NCI-H2081 treated with DMSO at 0.1 percent for 48 hours (cell line): ENCODE data around the gene CTNNBL1.

Experiments used
- DNase-seq: peaks from one replicate; lab custom pipeline; 2025; lab: John Stamatoyannopoulos, UW

Gene CTNNBL1

DNA sequence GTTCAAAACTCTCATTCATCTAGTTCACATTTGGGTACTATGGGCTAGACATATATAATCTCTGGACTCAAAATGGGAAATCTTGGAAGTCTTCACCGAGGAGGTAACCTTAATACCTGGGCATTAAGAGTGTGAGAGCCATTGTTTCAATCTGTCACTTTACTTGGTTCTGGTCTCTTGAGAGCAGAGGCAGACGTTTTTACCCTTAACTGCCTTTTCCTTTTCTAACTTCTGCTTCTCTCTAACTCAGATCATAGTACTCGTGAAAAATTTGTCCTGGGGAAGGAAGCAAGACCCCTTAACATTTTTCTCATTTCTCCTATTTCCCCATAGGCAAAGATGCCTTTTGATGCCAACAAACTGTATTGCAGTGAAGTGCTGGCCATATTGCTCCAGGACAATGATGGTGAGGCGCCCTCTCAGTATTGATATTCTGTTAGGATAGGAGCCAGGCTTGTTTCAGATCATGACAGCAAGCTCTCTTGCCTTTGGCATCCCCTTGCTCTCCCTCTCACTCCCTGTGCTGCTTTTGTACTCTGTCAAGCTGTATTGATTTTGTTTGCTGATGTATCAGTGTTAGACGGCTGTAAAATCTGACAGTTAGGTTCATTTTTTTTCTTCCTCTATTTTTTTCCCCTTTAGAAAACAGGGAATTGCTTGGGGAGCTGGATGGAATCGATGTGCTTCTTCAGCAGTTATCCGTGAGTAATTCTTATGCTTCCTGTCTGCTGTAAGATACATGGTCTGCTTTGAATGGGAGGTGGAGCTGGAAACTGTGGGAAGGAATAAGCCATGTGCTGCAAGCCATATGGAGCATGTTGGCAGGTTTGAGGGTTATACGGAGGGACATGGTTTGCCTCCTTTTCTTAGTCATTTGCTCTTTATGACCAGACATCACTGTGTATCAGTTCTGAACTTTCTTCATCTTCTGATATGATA lies 83.5 kb downstream of the CTNNBL1 start:
- no peak for DNase-seq

DNA sequence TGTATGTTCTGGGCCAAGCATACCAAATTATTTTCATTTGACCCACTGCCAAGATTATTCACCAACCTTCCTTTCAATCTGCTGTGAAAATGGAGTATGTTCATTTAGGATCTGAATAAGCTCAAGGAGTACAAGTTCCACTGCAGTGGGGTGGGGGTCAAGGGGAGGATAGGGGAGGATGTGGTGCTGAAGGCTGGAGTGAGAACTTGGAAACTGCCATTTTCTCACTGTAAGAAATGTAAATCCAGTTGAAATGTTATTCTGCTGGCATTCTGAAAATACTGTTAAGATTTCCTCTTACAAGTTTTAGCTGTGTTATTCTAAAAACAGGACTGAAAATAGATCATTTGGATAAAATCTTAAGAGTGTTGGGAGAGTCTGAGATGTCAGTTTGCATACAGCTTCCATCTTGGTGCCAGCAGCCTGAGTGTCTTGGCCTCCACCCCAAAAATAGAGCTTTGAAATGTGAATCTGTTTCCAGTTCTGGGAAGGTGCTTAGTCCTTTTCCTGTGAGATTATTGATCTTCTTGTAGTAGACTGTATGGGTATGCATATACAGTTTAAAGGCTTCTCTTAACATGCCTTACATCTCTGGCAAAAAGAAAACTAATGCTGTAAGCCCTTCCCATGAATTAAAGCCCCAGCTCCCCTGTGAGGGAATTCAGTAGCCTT lies 84.3 kb downstream of the CTNNBL1 start:
- no peak for DNase-seq

DNA sequence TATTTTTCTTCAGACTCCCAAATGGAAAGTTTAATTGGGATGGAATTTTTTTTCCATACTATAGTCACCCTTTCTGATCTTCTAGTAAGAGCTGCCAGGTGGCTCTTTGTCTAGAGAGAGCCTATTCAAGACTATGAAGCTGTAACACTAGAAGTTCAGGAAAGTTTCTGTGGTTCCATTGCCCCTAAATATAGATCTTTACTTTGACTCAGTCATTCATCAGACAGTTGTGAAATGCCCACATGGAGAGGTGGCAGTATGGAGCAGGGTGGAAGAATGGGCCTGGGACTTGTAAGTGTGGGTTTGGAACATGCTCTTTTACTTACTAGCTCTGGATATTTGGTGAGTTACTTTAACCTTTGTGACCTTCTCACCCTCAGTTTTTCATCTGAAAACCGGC lies 87.8 kb downstream of the CTNNBL1 start:
- no peak for DNase-seq

DNA sequence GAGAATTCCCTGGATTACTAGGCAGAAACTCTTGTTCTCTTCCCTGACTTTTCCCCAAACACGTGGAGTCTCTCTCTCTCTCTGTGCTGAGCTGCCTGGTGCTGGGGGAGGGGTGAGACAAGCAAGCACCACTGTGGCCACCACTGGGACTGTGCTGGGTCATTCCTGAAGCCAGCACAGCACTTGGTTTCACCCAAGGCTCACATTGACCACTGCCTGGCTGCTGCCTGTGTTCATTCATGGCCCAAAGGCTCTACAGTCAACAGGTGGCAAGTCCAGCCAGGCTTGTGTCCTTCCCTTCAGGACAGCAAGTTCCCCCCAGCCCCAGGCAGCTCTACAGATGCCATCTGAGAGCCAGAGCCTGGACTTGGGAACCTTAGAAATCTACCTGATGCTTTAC lies 92.2 kb downstream of the CTNNBL1 start:
- DNase-seq = no peak

DNA sequence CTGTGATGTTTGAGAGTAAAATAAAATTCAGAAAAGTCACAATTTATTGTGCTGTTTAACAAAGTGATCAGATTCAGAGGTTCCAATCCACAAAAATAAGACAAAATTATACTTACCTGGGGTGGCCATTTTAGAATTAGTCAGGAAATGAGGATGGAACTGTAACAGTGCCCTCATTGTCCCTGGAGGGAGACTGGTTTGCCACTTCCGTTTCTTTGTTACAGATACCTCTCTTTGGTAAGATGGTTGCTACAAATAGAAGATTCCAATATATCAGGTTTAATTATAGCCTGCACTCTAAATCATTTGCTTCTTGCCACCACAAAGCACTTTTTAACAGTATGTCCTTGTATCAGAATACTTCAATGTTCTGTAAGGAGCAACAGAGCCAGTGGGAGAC lies 95.6 kb downstream of the CTNNBL1 start:
- DNase-seq = no peak

DNA sequence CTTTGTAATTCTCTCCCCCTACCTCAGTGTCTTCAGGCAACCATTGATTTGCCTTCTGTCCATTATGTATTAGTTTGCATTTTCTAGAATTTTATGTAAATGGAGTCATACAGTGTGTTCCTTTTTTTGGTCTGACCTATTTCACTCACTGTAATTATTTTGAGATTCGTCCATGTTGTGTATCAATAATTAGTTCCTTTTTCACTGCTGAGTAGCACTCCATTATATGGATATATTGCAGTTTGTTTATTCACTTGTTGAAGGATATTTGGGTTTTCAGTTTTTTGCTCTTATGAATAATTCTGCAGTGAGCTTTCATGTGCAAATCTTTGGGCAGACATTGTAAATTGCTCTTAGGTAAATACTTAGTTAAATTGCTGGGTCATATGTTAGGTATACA lies 97.1 kb downstream of the CTNNBL1 start:
- no peak for DNase-seq

DNA sequence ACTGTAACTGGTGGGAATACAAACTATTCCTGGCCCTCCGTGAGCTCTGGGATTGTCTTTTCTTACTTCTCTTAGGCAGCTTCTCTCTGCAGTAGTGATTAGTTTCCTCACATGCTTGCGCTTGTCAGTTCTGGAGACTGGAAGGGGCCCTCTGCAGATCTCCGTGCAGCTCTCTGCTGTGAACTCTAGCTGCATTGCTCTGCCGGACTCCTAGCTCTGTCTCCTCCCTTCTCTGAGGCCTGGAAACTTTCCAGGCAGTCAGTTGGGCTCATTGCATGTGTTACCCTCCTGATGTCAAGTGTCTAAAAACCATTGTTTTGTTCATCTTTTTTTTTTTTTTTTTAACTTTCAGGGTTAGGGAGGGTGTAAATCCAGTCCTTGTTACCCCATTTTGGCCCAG lies 102.3 kb downstream of the CTNNBL1 start:
- DNase-seq = no peak

DNA sequence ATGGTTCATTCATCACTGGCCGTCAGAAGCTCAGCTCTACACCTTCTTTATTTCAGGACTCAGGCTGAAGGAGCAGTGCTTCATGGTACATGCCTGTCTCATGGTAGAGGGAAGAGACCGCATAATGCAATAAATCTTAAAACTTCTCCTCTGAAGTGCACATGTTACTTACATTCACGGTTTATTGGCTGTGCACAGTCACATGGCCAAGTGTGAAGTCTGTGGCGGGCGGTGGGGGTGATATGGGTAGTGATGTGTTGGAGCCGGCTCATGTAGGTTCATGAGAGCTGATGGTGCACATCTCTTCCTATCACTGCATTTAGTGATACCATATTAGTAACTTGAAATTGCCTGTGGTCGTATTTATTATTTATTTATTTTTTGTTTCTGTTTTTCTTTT lies 102.9 kb downstream of the CTNNBL1 start:
- DNase-seq = no peak

DNA sequence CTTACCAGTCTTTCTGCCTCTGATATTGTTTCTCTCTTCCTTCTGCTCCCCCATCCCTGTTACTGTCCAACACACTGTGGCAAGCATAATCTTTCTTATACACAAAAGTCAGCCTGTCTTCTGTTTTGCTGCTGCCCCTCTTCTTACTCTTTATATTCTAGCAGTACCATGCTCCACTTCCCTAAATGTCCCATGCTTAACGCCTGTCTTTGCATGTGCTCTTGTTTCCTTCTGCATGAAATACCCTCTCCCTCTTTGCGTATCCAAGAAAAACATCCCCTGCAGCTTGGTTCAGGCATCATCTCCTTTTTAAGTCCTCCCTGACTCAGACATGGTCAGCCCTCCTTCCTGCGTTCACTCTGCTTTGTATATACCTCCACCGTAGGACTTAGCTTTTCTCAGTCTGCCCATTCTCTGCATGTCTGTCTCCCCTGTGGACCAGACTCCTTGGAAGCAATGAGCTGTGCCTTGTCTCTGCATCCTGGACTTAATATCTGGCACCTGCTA lies 103.9 kb downstream of the CTNNBL1 start:
- no peak for DNase-seq

DNA sequence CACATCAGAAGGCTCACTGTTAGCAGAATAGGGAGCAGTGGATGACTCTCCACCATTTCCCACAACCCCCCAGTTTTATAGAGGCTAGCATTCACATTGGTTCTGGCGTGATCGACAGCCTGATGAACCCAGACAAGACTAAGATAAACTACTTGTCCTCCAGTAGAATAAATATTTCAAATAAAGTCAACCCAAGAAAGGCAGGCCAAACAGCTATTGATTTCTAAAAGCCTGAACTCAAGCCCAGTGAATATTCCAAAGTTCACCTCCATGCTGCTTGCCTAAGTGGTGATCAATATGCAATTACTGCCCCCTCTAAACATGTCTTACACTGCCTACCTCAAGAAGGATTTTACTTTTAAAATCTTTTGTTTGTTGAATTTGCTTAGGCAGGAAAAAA lies 104.5 kb downstream of the CTNNBL1 start:
- DNase-seq = no peak

DNA sequence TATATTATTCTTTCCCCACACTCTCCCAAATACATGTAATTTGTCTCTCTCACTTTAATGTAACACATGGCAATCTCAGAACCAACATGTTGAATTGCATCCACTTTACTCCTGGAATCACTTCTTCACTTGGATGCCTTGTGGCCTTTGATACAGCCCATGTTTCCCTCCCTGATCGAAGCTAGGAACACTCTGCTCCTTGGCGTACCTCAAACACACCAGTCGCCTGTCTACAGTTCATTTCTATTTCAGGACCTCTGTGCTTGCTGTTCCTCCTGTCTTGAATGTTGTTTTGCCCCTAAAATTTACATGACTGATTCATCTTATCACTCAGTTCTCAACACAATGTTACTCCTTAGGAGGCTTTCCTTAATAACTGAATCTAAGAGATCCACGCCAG lies 106.8 kb downstream of the CTNNBL1 start:
- no peak for DNase-seq

DNA sequence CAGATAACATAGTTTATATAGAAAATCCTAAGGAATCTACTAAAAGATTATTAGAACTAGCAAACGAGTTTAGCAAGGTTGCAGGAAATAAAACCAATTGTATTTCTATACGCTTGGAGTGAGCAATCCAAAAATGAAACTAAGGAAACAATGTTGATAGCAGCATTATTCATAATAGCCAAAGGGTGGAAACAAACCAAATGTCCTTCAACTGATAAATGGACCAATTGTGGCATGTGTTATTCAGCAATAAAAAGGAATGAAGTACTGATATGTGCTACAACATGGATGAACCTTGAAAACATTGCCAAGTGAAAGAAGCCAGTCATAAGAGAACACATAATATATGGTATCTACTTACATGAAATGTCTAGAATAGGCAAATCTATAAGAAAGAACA lies 108.1 kb downstream of the CTNNBL1 start:
- DNase-seq = no peak

DNA sequence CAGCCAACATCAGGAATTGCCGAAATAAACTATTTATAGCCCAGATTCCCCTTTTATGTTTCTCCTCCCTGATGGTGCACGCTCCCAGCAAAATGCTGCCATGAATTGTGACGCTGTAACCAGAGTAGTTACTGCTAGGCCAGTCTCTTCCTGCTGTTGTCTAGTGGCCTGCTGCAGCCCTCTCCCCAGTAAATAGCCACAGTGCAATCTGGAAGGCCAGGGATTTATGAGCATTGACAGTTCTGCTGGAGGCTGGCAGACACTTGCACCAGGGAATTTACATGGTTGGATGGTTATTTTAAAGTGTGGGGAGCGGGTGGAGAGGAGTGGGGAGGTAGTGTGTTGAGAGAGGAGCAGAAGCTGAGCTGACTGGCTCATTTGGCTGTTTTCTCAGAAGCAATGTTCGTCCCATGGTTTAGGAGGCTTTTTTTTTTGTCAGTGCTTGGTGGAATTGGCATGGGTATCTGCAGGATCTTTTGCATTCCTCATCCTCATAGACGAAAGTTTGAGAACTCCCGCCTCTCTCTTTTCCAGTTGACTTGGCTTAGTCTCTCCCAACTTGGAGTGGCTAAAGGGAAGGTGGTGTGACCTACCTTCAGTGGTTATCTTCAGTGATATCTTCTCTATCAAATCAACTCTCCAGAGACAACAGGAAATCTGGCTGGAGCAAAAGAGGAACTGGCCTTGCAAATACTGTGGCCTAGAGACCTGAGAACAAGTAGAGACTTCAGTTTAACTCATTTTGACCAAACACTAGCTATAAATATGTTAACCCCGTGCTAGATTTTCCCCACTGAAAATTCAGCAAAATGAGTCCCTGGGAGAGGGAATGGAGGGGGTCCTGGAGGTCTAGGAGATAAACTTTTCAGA lies 109.8 kb downstream of the CTNNBL1 start:
- DNase-seq = no peak

DNA sequence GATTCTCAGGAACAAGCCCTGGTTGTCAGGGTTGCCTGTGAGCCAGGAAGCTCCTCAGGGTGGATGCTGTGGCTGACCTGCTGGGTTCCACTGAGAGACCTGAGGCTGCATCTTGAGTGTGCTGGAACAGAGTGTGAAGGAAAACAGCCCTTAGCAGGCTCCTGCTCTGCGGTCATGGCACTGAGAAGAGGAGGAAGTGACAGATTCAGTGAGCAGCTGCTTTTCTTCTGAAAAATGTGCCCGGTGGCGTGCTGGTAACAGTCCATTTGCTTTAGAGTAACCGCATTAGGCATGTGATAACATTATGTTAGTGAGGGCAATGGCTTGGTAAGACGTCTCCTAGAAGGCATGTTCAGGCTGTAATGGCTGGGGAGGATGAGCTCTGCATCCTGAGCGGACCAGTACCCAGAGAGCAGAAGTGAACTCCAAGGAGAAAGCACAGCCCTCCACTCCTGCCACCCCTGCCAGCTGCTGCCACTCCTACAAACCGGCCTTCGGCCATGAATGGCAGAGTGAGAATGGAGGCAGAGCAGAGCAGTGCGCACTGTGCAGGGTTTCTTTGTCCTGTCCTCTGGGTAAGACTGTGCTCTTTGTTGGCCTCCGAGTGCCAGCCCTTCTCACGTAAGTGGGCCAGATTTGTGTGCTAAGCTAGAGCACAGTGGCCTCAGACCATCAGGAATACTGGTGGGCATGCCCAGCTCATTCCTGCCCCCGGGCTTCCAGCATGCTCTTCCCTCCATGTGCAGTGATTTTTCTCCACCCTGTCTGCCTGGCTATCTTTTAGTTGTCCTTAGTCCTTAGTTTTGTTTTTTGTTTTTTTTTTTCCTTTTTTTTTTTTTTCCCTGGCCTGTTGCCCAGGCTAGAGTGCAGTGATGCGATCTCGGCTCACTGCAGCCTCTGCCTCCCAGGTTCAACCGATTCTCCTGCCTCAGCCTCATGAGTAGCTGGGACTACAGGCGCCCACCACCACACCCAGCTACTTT lies 111.0 kb downstream of the CTNNBL1 start:
- no peak for DNase-seq

DNA sequence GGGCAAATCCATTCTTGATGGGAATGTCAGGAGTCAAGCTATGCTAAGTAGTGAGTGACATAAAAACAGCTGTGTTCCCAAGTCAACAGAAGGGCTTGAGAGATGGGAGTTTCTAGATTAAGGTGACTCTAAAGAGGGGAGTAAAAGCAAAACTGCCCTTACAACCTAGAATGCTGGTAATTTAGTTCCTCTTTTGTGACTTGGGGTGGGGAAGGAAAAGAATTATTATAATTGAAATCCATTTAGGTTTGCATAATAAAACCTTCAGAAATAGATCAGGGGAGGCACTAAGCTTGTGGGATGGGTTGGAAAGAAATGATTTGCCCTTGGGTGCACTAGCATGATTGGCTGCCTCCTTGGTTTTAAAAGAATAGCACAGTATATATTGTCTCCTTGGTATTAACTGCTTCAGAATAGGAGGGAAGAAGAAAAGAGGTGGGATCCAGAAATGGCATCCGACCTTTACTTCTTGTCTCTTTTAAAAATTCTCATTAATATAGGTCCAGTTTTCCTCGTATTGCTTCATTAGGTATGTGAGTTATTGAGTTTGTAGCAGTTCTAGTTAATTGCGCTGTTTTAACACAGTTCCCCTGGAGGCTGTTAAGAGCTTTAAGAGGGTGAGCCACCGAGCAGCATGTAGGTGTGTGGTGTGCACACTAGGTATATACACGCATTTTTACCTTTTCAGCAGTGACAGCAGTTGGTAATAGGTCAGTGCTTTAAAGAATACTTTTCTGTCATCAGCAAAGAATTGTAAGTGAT lies 113.8 kb downstream of the CTNNBL1 start:
- no peak for DNase-seq

DNA sequence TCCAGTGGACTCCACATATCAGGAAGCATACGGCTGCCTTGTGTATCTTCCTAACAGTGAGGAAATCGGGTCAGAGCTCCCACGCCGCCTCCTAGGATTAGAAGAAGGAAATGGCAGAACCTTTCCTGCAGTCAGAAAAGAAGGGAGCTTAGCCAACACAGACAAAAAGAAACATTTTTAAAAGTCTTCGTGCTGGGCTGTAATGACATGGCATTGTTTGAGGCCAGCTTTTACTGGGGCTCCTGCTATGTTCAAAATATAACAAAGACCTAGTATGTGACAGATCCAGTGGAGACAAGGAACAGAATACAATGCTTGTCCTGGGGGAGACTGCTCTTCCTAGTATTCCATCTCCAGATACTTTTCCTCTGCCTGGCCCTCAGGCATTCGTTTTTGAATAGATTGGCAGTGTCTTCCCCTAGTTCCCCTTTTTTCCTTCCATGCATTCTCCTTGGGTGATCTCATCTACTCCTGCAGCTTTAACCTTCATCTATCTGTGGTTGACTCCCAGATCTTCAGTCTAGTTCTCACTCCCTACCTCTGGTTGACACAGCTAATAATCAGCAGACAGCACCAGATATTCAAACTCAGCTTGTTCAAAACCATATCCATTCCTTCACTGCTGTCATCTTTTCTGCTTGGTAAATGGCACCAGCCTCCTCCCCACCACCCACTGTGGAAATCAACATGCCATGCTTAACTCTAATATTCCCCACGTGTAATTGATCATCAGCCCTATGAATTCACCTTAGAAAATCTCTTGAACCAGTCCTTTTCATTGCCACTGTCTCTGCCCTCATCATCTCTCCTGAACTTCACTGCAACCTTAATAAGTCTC lies 114.6 kb downstream of the CTNNBL1 start:
- no peak for DNase-seq

DNA sequence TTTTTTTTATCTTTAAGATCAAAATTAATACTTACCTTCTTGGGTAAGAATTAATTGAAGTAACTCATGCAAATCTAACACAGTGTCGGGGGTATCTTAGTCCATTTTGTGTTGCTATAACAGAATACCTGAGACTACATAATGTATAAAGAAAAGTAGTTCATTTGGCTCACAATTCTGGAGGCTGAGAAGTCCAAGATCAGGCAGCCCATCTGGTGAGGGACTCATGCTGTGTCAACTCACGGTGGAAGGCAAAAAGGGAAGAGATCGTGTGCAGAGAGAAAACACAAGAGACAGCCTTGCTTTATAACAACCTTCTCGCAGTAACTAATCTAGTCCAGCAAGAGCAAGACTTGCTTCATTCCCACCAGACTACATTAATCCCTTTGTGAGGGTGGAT lies 116.2 kb downstream of the CTNNBL1 start:
- no peak for DNase-seq

DNA sequence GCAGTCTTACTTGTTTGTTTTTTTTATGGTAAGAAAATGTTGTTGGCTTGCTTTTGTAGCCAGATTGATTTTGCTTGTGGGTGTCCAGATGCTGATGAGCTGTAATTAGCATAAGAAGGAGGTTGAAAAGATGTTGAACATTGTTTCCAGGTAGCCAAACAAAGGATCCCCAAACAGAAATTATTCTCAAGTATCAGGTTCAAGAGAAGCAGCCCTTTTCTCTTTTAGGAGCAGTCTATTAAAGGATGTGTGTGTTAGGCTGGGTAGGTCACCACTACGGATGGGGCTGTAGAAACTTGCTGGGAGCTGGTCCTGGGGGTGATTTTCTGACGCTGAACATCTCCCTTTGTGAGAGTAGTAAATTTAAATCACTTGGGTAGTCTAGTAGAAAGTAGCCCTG lies 122.2 kb downstream of the CTNNBL1 start:
- DNase-seq = no peak

DNA sequence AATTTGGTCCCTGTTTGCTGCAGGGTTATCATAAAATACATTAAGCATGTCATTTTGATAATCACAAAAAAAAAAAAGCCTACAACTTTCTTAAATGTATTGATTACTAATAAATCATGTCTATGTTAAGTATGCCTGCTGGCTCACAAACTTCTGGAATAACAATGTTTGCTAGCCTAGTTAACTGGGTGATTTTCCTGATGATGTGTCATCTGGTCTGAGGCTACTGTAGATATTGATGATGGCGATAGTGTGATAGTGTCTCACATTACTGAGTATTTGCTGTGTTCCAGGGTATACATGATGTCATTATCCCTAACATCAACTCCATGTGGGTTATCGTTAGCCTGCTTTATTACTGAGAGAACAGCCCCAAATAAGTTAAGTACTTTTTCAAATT lies 122.9 kb downstream of the CTNNBL1 start:
- DNase-seq = no peak
